K562 (cell line): ENCODE results near the gene ZNF544. TPM values are rescaled to one million over a fixed set of nuclear protein-coding genes. Genes with fewer than 3 reads are reported as not detected.

ENCODE experiments used
- AFF1 ChIP-seq, 2 experiments: fragments of 450-650 bp; IDR thresholded peaks; 2 replicates each; pipeline ENCODE4 v1.6.1; 2018; ENCODE audit warnings: mild to moderate bottlenecking in 2 of 2, low read depth in 1 of 2; ENCODE audit not compliant: partially characterized antibody in 2 of 2
- BACH1 ChIP-seq: fragments of 200-800 bp; sonication (Bioruptor generic); IDR thresholded peaks from 2 replicates; pipeline ENCODE4 v1.6.1; 2016; ENCODE audit warnings: missing genetic modification characterization, missing compliant biosample characterization
- CREB3 ChIP-seq: fragments of 450-650 bp; conservative IDR thresholded peaks from 2 replicates; pipeline ENCODE4 v1.6.1; 2016; ENCODE audit warnings: missing genetic modification characterization, low read depth, mild to moderate bottlenecking, missing compliant biosample characterization, moderate library complexity
- EP300 ChIP-seq: IDR thresholded peaks from 2 replicates; pipeline ENCODE4 v1.6.1; 2012; ENCODE audit warnings: low read length, improper control_type of control experiment
- GABPB1 ChIP-seq: sonication (generic); formaldehyde crosslinking; IDR thresholded peaks from 2 replicates; pipeline ENCODE4 v1.8.0; 2022; ENCODE audit warnings: mild to moderate bottlenecking, missing genetic modification reagents
- L3MBTL2 ChIP-seq: fragments of 450-650 bp; IDR thresholded peaks from 2 replicates; pipeline ENCODE4 v1.6.1; 2016; ENCODE audit warnings: mild to moderate bottlenecking, moderate library complexity
- MTF1 ChIP-seq: fragments of 250-450 bp; sonication (Bioruptor Pico); IDR thresholded peaks from 2 replicates; pipeline ENCODE4 v1.9.0; 2021; ENCODE audit warnings: moderate library complexity, mild to moderate bottlenecking, inconsistent platforms, borderline replicate concordance
- PTTG1 ChIP-seq: fragments of 450-650 bp; IDR thresholded peaks from 2 replicates; pipeline ENCODE4 v1.6.1; 2016; ENCODE audit warnings: low read depth, mild to moderate bottlenecking, missing genetic modification characterization, missing compliant biosample characterization
- SIN3A ChIP-seq, 2 experiments: fragments of 150-350 bp in 1 of 2; IDR thresholded peaks; 2 replicates each; pipeline ENCODE4 v1.6.1; 2011 to 2016; ENCODE audit warnings: borderline replicate concordance in 2 of 2, low read depth in 2 of 2, low read length in 2 of 2, mild to moderate bottlenecking in 2 of 2, moderate library complexity in 2 of 2; ENCODE audit not compliant: control insufficient read depth in 1 of 2
- SMARCA4 ChIP-seq: fragments of 450-650 bp; IDR thresholded peaks from 2 replicates; pipeline ENCODE4 v1.6.1; 2016
- ZFP36 ChIP-seq: fragments of 150-350 bp; IDR thresholded peaks from 2 replicates; pipeline ENCODE4 v1.6.1; 2018; ENCODE audit warnings: low read length, low read depth; ENCODE audit not compliant: partially characterized antibody
- ZHX1 ChIP-seq: fragments of 150-350 bp; conservative IDR thresholded peaks from 2 replicates; pipeline ENCODE4 v1.6.1; 2014; ENCODE audit warnings: low read length
- ZNF124 ChIP-seq: sonication (generic); formaldehyde crosslinking; IDR thresholded peaks from 2 replicates; pipeline ENCODE4 v1.8.1; 2022; ENCODE audit warnings: missing genetic modification reagents
- ZNF449 ChIP-seq: fragments of 250-450 bp; sonication (Bioruptor Pico); IDR thresholded peaks from 2 replicates; pipeline ENCODE4 v1.8.0; 2022; ENCODE audit warnings: moderate library complexity, mild to moderate bottlenecking, inconsistent platforms
- polyA plus RNA-seq, 8 experiments: library from polyadenylated mRNA; depleted of rRNA in 4 of 8; stranded (reverse) in 5 of 8; unstranded in 3 of 8; fragments of >200 nt; fragmentation: Nextera tagmentation in 2 of 8; fragmentation: Illumina TruSeq in 1 of 8; extraction: Ambion mirVana in 2 of 8; extraction: Trizol in 1 of 8; gene quantifications; 2 replicates each; pipeline versions ENCODE4 v1.2.1 to v1.2.3, GENCODE V29; 2011 to 2014; ENCODE audit warnings: inconsistent platforms in 1 of 8, missing spikeins in 1 of 8
- total RNA-seq, 7 experiments: library from RNA; depleted of rRNA in 6 of 7; stranded (reverse); fragments of >200 nt in 6 of 7; fragmentation: Illumina TruSeq in 2 of 7; extraction: Trizol in 2 of 7; gene quantifications; 2 replicates each; pipeline versions ENCODE4 v1.2.1 to v1.2.3, GENCODE V29; 2011 to 2021; ENCODE audit warnings: low replicate concordance in 1 of 7

Gene ZNF544
- total and polyA plus RNA-seq, 9 of the 15 experiments (the other 6 are each of a cell fraction or from before 2014, with no cell fraction given): 23.6 to 59.0 (median 41.4) TPM

GRCh38 chr19:58277748-58278540 is 49.2 kb downstream of the ZNF544 start (continued):
- TF ChIP-seq CREB3 (peak; percentile 89), ZFP36 (no peak), SIN3A (IDR thresholded peaks at IDR 0.05; ENCODE audit: borderline replicate concordance in 2 of 2, control insufficient read depth in 1 of 2, low read depth in 2 of 2, low read length in 2 of 2) (no peak), MTF1 (CRISPR knock-in tag) (no peak), EP300 (no peak), AFF1 (IDR thresholded peaks at IDR 0.05; ENCODE audit: low read depth in 1 of 2, partially characterized antibody in 2 of 2) (no peak), L3MBTL2 (no peak), PTTG1 (tag) (peak; percentile 75), GABPB1 (no peak), BACH1 (tag) (0 out of 2 replicates have a peak, but pooled peaks have one; percentile 8), ZHX1 (no peak), ZNF124 (CRISPR knock-in tag) (no peak), SMARCA4 (peak; percentile 45; the same call in 1 of the 2 replicates), ZNF449 (CRISPR knock-in tag) (0 out of 2 replicates have a peak, but pooled peaks have one; percentile 12)
